H1 (cell line): ENCODE measurements around the gene CEP41. TPM values are rescaled to one million over a fixed set of nuclear protein-coding genes. Genes with fewer than 3 reads are reported as not detected.
A peak's percentile ranks its signal among the peaks of the same experiment; 100 is the strongest.

Experiments
- CTCF ChIA-PET: fragments of 300-600 bp; sonication (Branson Sonifier 250); formaldehyde crosslinking; loops from one replicate; lab custom pipeline; 2021; ENCODE audit not compliant: partially characterized antibody; lab: Charles Lee
- POLR2A ChIA-PET: fragments of 300-600 bp; sonication (Branson Sonifier 250); formaldehyde crosslinking; loops from one replicate; lab custom pipeline; 2021; ENCODE audit warnings: inconsistent platforms; ENCODE audit not compliant: partially characterized antibody; lab: Charles Lee
- DNase-seq, 2 experiments: peaks; one replicate each; pipeline versions ENCODE4 v3.0.0 to v3.0.0-alpha.2; 2010 to 2022; ENCODE audit warnings: low spot score in 2 of 2, low read depth in 1 of 2, mixed read lengths in 1 of 2
- FAIRE-seq: peaks from 2 replicates; lab custom pipeline; 2011; peaks lifted over from hg19 to GRCh38; lab: Jason Lieb, UNC
- H2AFZ ChIP-seq: 2 replicates; pipeline ENCODE4 v1.8.1; 2012; ENCODE audit warnings: low read length, inconsistent platforms
- H2AK5ac ChIP-seq: 2 replicates; pipeline ENCODE4 v1.6.1; 2013; ENCODE audit warnings: low read depth, low read length
- H2BK120ac ChIP-seq: replicated peaks from 2 replicates; pipeline ENCODE3; 2013; ENCODE audit warnings: low read depth, low read length, inconsistent platforms
- H2BK12ac ChIP-seq: 2 replicates; pipeline ENCODE4 v1.6.1; 2013; ENCODE audit warnings: low read depth, low read length
- H2BK15ac ChIP-seq: 2 replicates; pipeline ENCODE4 v1.6.1; 2013; ENCODE audit warnings: low read length
- H2BK20ac ChIP-seq: 2 replicates; pipeline ENCODE4 v1.6.1; 2013; ENCODE audit warnings: low read length
- H2BK5ac ChIP-seq: 2 replicates; pipeline ENCODE4 v1.6.1; 2013; ENCODE audit warnings: low read depth, low read length
- H3K14ac ChIP-seq: 2 replicates; pipeline ENCODE4 v1.6.1; 2013; ENCODE audit warnings: inconsistent platforms; ENCODE audit not compliant: insufficient read length
- H3K18ac ChIP-seq: 2 replicates; pipeline ENCODE4 v1.6.1; 2013; ENCODE audit warnings: low read length; ENCODE audit errors: extremely low read depth
- H3K23ac ChIP-seq: 2 replicates; pipeline ENCODE4 v1.6.1; 2013; ENCODE audit warnings: inconsistent platforms; ENCODE audit not compliant: insufficient read length
- H3K23me2 ChIP-seq: 2 replicates; pipeline ENCODE4 v1.6.1; 2013; ENCODE audit warnings: low read depth, low read length
- H3K27ac ChIP-seq: 2 replicates; pipeline ENCODE4 v1.6.1; 2011; ENCODE audit warnings: low read depth, low read length, inconsistent platforms
- H3K27me3 ChIP-seq, 4 experiments: replicated peaks in 1 of 4; 1 replicate in 1 of 4; 2 replicates in 3 of 4; pipeline versions ENCODE4 v1.6.1 to v1.8.1; 2011 to 2013; ENCODE audit warnings: low read length in 3 of 4, mild to moderate bottlenecking in 3 of 4, inconsistent platforms in 2 of 4, mixed read lengths in 2 of 4, moderate library complexity in 1 of 4; ENCODE audit not compliant: control insufficient read depth in 3 of 4, insufficient read depth in 3 of 4; ENCODE audit errors: extremely low read depth in 1 of 4
- H3K36me3 ChIP-seq, 4 experiments: 2 replicates each; pipeline versions ENCODE4 v1.6.1 to v1.8.1; 2011 to 2013; ENCODE audit warnings: mild to moderate bottlenecking in 4 of 4, low read length in 3 of 4, moderate library complexity in 2 of 4, control low read depth in 1 of 4, inconsistent platforms in 1 of 4; ENCODE audit not compliant: insufficient read depth in 4 of 4, control insufficient read depth in 2 of 4
- H3K4ac ChIP-seq: replicated peaks from 2 replicates; pipeline ENCODE3; 2013; ENCODE audit warnings: low read length, low read depth, mixed read lengths, inconsistent platforms; ENCODE audit not compliant: insufficient read length
- H3K4me1 ChIP-seq, 4 experiments: replicated peaks in 1 of 4; 1 replicate in 1 of 4; 2 replicates in 3 of 4; pipeline versions ENCODE4 v1.6.1 to v1.8.1; 2011 to 2013; ENCODE audit warnings: low read length in 3 of 4, inconsistent platforms in 2 of 4, mixed read lengths in 1 of 4; ENCODE audit not compliant: insufficient read depth in 4 of 4, control insufficient read depth in 3 of 4
- H3K4me2 ChIP-seq, 2 experiments: 2 replicates each; pipeline versions ENCODE4 v1.6.1 to v1.8.1; 2011 to 2013; ENCODE audit warnings: low read depth in 2 of 2, low read length in 2 of 2, control low read depth in 1 of 2, inconsistent platforms in 1 of 2, mild to moderate bottlenecking in 1 of 2; ENCODE audit not compliant: insufficient read depth in 1 of 2
- H3K4me3 ChIP-seq, 4 experiments: fragments of 200-600, 300-600 bp in 1 of 4; sonication (generic), shearing (Covaris generic), sonication (Bioruptor Twin) in 1 of 4; 2 replicates each; pipeline versions ENCODE4 v1.5.1 to v1.8.1; 2011 to 2016; ENCODE audit warnings: low read length in 4 of 4, low read depth in 3 of 4, control low read depth in 2 of 4, inconsistent platforms in 2 of 4, mild to moderate bottlenecking in 2 of 4, mixed read lengths in 1 of 4, moderate library complexity in 1 of 4; ENCODE audit not compliant: insufficient read depth in 2 of 4; ENCODE audit errors: extremely low read depth in 1 of 4
- H3K56ac ChIP-seq: replicated peaks from 2 replicates; pipeline ENCODE3; 2013; ENCODE audit warnings: low read depth, mild to moderate bottlenecking, mixed read lengths, low read length, inconsistent platforms; ENCODE audit not compliant: insufficient read length
- H3K79me1 ChIP-seq: 2 replicates; pipeline ENCODE4 v1.6.1; 2013; ENCODE audit warnings: low read depth, low read length, control low read depth
- H3K79me2 ChIP-seq, 2 experiments: 2 replicates each; pipeline versions ENCODE4 v1.6.1 to v1.8.1; 2012 to 2013; ENCODE audit warnings: low read length in 2 of 2, mild to moderate bottlenecking in 2 of 2, inconsistent platforms in 1 of 2; ENCODE audit not compliant: insufficient read depth in 2 of 2, control insufficient read depth in 1 of 2
- H3K9ac ChIP-seq, 4 experiments: replicated peaks in 1 of 4; 1 replicate in 1 of 4; 2 replicates in 3 of 4; pipeline versions ENCODE4 v1.6.1 to v1.8.1; 2011 to 2013; ENCODE audit warnings: low read depth in 3 of 4, low read length in 3 of 4, control low read depth in 2 of 4, mild to moderate bottlenecking in 2 of 4, moderate library complexity in 2 of 4, inconsistent platforms in 1 of 4; ENCODE audit errors: extremely low read depth in 1 of 4
- H3K9me3 ChIP-seq, 2 experiments: 2 replicates each; pipeline versions ENCODE4 v1.6.1 to v1.8.1; 2012 to 2013; ENCODE audit warnings: mild to moderate bottlenecking in 2 of 2, moderate library complexity in 2 of 2, control low read depth in 1 of 2, inconsistent platforms in 1 of 2, low read depth in 1 of 2, low read length in 1 of 2, mixed read lengths in 1 of 2; ENCODE audit not compliant: insufficient read depth in 2 of 2
- H4K20me1 ChIP-seq, 2 experiments: replicated peaks in 1 of 2; 2 replicates each; pipeline versions ENCODE3 to v1.8.1; 2011 to 2013; ENCODE audit warnings: inconsistent platforms in 2 of 2, low read length in 2 of 2, mild to moderate bottlenecking in 1 of 2; ENCODE audit not compliant: insufficient read depth in 2 of 2, control insufficient read depth in 1 of 2
- H4K5ac ChIP-seq: 2 replicates; pipeline ENCODE4 v1.6.1; 2013; ENCODE audit warnings: low read length, low read depth, mixed read lengths, inconsistent platforms; ENCODE audit not compliant: insufficient read length
- H4K8ac ChIP-seq: 2 replicates; pipeline ENCODE4 v1.8.0; 2013; ENCODE audit warnings: mild to moderate bottlenecking, moderate library complexity, low read length, inconsistent platforms; ENCODE audit not compliant: insufficient read depth; ENCODE audit errors: extremely low read depth
- H4K91ac ChIP-seq: replicated peaks from 2 replicates; pipeline ENCODE3; 2013; ENCODE audit warnings: low read length, mixed read lengths, inconsistent platforms; ENCODE audit not compliant: insufficient read length
- CEBPB ChIP-seq: IDR thresholded peaks from 2 replicates; pipeline ENCODE4 v1.6.1; 2012; ENCODE audit warnings: low read depth, low read length
- RBBP5 ChIP-seq: IDR thresholded peaks from 2 replicates; pipeline ENCODE4 v1.7.1; 2012; ENCODE audit warnings: low read depth, mild to moderate bottlenecking, inconsistent platforms, low read length, moderate library complexity, borderline replicate concordance
- WGBS, 2 experiments: shearing (Covaris generic) in 1 of 2; methylation state at CpG; one replicate each; pipeline versions ENCODE4 v1.1.6 to v1.1.7; 2013 to 2015; ENCODE audit warnings: low lambda C conversion rate in 2 of 2, mixed read lengths in 2 of 2, inconsistent platforms in 1 of 2, low coverage in 1 of 2, missing lambda C conversion rate in 1 of 2; ENCODE audit not compliant: insufficient replicate concordance in 2 of 2, insufficient coverage in 1 of 2, insufficient read length in 1 of 2; ENCODE audit errors: extremely low coverage in 1 of 2, missing lambda C conversion rate in 1 of 2; 5-methylcytosine and 5-hydroxymethylcytosine counted together
- polyA plus RNA-seq, 7 experiments: library from polyadenylated mRNA; depleted of rRNA in 3 of 7; stranded (reverse) in 5 of 7; unstranded in 2 of 7; fragments of >200 nt in 5 of 7; fragments of 200-250 nt in 2 of 7; gene quantifications; 1 replicate in 5 of 7; 2 replicates in 1 of 7; 4 replicates in 1 of 7; pipeline versions ENCODE4 v1.2.1 to v1.2.3, GENCODE V29; 2011 to 2013; ENCODE audit warnings: missing spikeins in 2 of 7, mixed read lengths in 2 of 7
- total RNA-seq: library from RNA; stranded (reverse); fragmentation: NEBNext Ultra II Directional; extraction: Animal tissue kit (Norgen Biotek cat#: 25700); gene quantifications from 2 replicates; pipeline ENCODE4 v1.2.1, GENCODE V29; 2021

Gene CEP41
- total and polyA plus RNA-seq, 2 of the 8 experiments (the other 6 are each of a cell fraction or from before 2014, with no cell fraction given): 9.3 to 12.8 TPM

- Histone ChIP-seq H4K91ac (no peak overlapping the region), H3K27me3 (no peaks in the 10 kb centered on the region), H2AFZ (no peak overlapping the region), H3K23me2 (no peaks in the 10 kb centered on the region; the same call in 1 of the 2 replicates), H3K4me1 (peaks cover 0 to 6% (median 4%) of the 10 kb centered on the region in 4 experiments; a peak in 5 of 7 replicates), H3K23ac (no peak overlapping the region), H4K8ac (no peak overlapping the region), H2BK15ac (no peak overlapping the region), H2AK5ac (no peak overlapping the region), H3K4me2 (no peak overlapping the region), H3K18ac (no peak overlapping the region), H4K20me1 (no peaks in the 10 kb centered on the region), H3K4me3 (no peak overlapping the region), H3K79me2 (no peaks in the 10 kb centered on the region), H3K79me1 (no peaks in the 10 kb centered on the region), H3K56ac (no peak overlapping the region), H2BK20ac (no peak overlapping the region), H3K4ac (no peak overlapping the region), H3K9ac (no peak overlapping the region), H2BK120ac (no peak overlapping the region), H3K36me3 (no peaks in the 10 kb centered on the region), H4K5ac (no peak overlapping the region), H3K9me3 (no peaks in the 10 kb centered on the region), H2BK12ac (no peak overlapping the region), H2BK5ac (no peak overlapping the region), H3K14ac (no peak overlapping the region), H3K27ac (no peak overlapping the region)
- no peak for TF ChIP-seq RBBP5
- TF ChIP-seq CEBPB: 0 out of 2 replicates have a peak, but pooled peaks have one; percentile 3
- ChIA-PET POLR2A (no interaction called here), CTCF (interaction anchor here (0.7 kb wide), 1 partner anchor 49 kb away, joined by 3 read pairs; no protein-coding TSS in a partner anchor)
- WGBS, 2 experiments: 89% methylated on average over 1 of the region's 1 CpG; no CpG with 5 or more reads in 1 of the 2 experiments
- FAIRE-seq (no peak), DNase-seq (no peak)
Measured at GRCh38 chr7:130436253-130436652, 4.6 kb downstream of the CEP41 start.
